ENCODE measurements around the gene KDELR3. TPM values are rescaled to one million over a fixed set of nuclear protein-coding genes. Genes with fewer than 3 reads are reported as not detected.
A peak's percentile ranks its signal among the peaks of the same experiment; 100 is the strongest.

Gene KDELR3
- total and polyA plus RNA-seq, 5 donors from 2014 or later = 0.38 to 0.71 (median 0.42) TPM; not detected in 2

DNA sequence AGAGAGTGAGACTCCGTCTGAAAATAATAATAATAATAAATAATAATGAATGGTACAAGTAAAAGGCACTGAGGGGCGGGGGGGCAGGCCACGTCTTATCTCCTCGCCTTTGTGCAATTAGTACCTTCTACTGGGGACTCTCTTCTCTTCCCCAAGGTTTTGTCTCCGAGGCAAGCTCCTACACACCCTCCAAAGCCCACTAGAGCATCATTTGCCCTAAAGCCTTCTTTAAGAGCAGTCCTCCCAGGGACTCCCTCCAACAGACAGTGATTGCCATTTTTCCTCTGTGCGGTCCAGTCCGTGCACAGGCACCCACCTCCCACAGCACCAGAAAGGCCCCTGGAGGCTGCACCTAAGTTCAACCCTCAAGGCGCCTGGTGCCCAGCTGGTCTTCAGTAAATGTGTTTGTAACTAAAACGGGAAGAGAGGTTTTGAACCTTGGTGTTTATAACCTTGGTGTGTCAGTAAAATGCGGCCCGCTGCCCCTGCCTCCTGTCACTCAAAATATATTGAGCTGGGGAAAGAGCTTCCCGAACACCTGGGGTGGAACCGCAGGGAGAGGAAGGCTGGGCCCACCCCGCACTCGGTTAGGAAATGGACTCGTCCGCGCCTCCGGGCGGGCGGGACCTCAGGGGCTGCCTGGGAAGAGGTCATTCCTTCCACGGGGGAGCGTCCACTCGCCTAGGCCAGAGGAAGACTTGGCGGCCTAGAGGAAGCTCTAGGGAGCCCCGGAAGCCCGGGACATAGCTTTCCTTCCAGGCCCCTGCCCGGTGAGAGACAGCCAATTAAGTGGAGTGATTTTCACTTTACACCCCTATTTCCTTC, 4.7 kb upstream of the KDELR3 start:
- H3K36me3 ChIP-seq (ENCODE audit: control insufficient read depth, insufficient read depth, low read length) = no peaks in the 10 kb centered on the region
- Mint-ChIP-seq H3K4me3 (no peak overlapping the region), H3K9me3 (peaks cover 0 to 3% (median 0%) of the 10 kb centered on the region in 7 donors), H3K36me3 (no peaks in the 10 kb centered on the region), H3K27ac (no peak overlapping the region), H3K4me1 (peaks cover 0 to 14% (median 4%) of the 10 kb centered on the region in 4 donors), H3K27me3 (peaks cover 78% of the 10 kb centered on the region)
- H3K4me1 ChIP-seq (ENCODE audit: control insufficient read depth, insufficient read depth, low read length, poor library complexity, severe bottlenecking) = peaks cover 17% of the 10 kb centered on the region
- no peak overlapping the region for H3K27ac ChIP-seq (ENCODE audit: insufficient read depth, low read length, poor library complexity, severe bottlenecking)
- H3K4me3 ChIP-seq (ENCODE audit: low read depth, low read length) = no peak overlapping the region
- peaks cover 15% of the 10 kb centered on the region for H3K27me3 ChIP-seq (ENCODE audit: control insufficient read depth, insufficient read depth, low read length)
- DNase-seq = no peak
- H3K9me3 ChIP-seq (ENCODE audit: control insufficient read depth in 2 of 2, low read length in 2 of 2) = no peaks in the 10 kb centered on the region
- ATAC-seq (ENCODE audit: low read depth in 2 of 2) = no peak

DNA sequence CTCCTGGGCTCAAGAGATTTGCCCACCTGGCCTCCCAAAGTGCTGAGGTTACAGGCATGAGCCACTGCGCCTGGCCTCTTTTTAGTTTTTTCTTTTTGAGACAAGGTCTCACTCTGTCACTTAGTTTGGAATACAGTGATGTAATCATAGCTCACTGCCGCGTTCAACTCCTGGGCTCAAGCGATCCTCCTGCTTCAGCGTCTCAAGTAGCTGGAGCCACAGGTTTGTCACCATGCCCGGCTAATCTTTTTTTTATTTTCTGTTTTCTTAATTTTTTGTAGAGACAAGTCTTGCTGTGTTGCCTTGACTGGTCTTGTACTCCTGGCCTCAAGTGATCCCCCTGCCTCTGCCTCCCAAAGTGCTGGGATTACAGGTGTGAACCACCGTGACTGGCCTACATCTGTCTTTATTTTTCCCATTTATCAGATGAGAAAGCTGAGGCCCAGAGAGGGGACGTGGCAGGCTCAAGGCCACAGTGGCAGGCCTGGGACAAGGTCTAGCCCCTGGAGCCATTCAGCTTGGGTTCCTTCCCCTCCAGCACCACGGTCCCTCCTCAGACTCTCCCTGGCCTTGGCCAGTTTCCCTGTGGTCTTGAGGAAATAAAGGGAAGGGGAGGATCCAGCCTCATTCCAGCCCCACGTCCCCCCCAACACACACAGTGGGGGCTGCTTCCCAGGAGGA, 2.8 kb upstream of the KDELR3 start:
- no peaks in the 10 kb centered on the region for H3K9me3 Mint-ChIP-seq
- H3K4me3 Mint-ChIP-seq = no peak overlapping the region
- Histone ChIP-seq H3K27ac (ENCODE audit: insufficient read depth, low read length, poor library complexity, severe bottlenecking) (no peak overlapping the region), H3K27me3 (ENCODE audit: control insufficient read depth, insufficient read depth, low read length) (peaks cover 10% of the 10 kb centered on the region), H3K4me3 (ENCODE audit: low read depth, low read length) (no peak overlapping the region), H3K4me1 (ENCODE audit: control insufficient read depth, insufficient read depth, low read length, poor library complexity, severe bottlenecking) (peaks cover 19% of the 10 kb centered on the region), H3K36me3 (ENCODE audit: control insufficient read depth, insufficient read depth, low read length) (no peaks in the 10 kb centered on the region), H3K9me3 (ENCODE audit: control insufficient read depth in 2 of 2, low read length in 2 of 2) (no peaks in the 10 kb centered on the region)
- no peaks in the 10 kb centered on the region for H3K36me3 Mint-ChIP-seq
- no peak for ATAC-seq (ENCODE audit: low read depth in 2 of 2)
- H3K27me3 Mint-ChIP-seq = peaks cover 61% of the 10 kb centered on the region
- DNase-seq = no peak
- no peak overlapping the region for H3K27ac Mint-ChIP-seq
- peaks cover 0 to 16% (median 4%) of the 10 kb centered on the region in 4 donors for H3K4me1 Mint-ChIP-seq

DNA sequence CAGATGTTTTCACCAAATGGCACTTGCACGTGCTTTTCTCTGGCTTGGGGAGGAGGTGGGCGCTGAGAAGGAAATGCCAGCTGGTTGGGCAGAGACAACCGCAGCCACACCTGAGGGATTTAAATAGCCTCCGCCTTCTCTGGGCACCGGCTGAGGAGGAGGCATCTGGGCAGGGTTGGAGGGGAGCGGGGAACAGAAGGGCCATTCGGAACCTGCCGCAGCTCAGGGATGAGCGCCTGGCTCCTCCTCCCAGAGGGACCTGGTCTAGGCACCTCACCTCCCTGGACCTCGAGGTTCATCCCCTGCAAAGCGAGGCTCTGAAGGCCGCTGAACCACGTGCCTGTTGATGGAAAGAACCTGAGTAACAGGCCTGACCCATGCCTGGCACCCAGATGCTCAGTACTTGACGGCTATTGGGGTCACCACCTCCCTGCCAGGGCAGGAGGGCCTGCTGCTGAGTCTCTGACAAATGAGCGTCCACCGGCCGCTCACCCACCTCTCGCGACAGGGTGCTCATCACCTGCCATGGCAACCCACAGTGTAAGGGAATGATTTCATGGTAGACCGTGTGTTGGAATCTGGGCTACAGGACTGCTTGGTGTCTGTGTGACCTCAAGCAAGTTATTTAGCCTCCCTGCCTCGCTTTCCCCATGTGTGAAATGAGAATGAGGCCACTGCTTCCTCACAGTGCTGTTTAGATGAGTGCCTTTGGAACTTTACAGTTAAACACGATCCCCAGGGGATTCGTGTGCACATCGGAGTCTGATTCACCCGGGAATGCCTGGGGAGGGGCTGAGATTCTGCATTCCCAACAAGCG, 2.0 kb upstream of the KDELR3 start:
- Histone ChIP-seq H3K36me3 (ENCODE audit: control insufficient read depth, insufficient read depth, low read length) (no peaks in the 10 kb centered on the region), H3K9me3 (ENCODE audit: control insufficient read depth in 2 of 2, low read length in 2 of 2) (no peaks in the 10 kb centered on the region), H3K27me3 (ENCODE audit: control insufficient read depth, insufficient read depth, low read length) (peaks cover 4% of the 10 kb centered on the region), H3K4me3 (ENCODE audit: low read depth, low read length) (no peak overlapping the region), H3K27ac (ENCODE audit: insufficient read depth, low read length, poor library complexity, severe bottlenecking) (no peak overlapping the region), H3K4me1 (ENCODE audit: control insufficient read depth, insufficient read depth, low read length, poor library complexity, severe bottlenecking) (peaks cover 19% of the 10 kb centered on the region)
- peaks cover 55% of the 10 kb centered on the region for H3K27me3 Mint-ChIP-seq
- peaks cover 0 to 13% (median 4%) of the 10 kb centered on the region in 4 donors for H3K4me1 Mint-ChIP-seq
- H3K4me3 Mint-ChIP-seq = peak overlapping the region in 2 of 4 donors; percentile 48 to 63
- ATAC-seq (ENCODE audit: low read depth in 2 of 2) (no peak), DNase-seq (no peak)
- no peak overlapping the region for H3K27ac Mint-ChIP-seq
- no peaks in the 10 kb centered on the region for H3K9me3 Mint-ChIP-seq
- no peaks in the 10 kb centered on the region for H3K36me3 Mint-ChIP-seq

DNA sequence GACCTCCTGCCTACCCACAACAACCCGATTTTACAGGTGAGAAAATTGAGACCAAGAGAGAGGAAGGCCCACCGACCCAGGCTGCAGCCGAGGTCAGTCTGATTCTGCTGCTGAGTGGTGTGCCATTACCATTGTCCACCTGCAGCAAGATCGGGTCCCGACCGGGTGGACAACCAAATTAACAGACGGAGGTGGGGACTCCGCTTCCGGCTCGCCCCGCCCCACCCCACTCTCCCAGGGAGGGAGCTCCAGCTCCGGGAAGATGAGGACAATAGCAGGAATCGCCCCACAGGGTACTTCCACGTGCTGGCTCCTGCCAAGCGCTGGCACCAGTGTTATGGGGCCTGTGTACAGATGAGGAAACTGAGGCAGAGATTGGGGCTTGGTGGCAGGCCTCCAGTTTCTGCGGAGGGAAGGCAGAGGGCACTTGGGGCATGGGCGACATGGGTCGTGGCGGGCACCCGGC, 425 bp upstream of the KDELR3 start:
- H3K27me3 Mint-ChIP-seq = peaks cover 39% of the 10 kb centered on the region
- Histone ChIP-seq H3K27ac (ENCODE audit: insufficient read depth, low read length, poor library complexity, severe bottlenecking) (no peak overlapping the region), H3K4me3 (ENCODE audit: low read depth, low read length) (no peak overlapping the region), H3K27me3 (ENCODE audit: control insufficient read depth, insufficient read depth, low read length) (peaks cover 2% of the 10 kb centered on the region), H3K4me1 (ENCODE audit: control insufficient read depth, insufficient read depth, low read length, poor library complexity, severe bottlenecking) (peaks cover 11% of the 10 kb centered on the region), H3K36me3 (ENCODE audit: control insufficient read depth, insufficient read depth, low read length) (no peaks in the 10 kb centered on the region), H3K9me3 (ENCODE audit: control insufficient read depth in 2 of 2, low read length in 2 of 2) (no peaks in the 10 kb centered on the region)
- peaks cover 0 to 13% (median 4%) of the 10 kb centered on the region in 4 donors for H3K4me1 Mint-ChIP-seq
- no peak for DNase-seq
- no peaks in the 10 kb centered on the region for H3K36me3 Mint-ChIP-seq
- H3K27ac Mint-ChIP-seq = peak overlapping the region in 1 of 3 donors; percentile 56
- H3K9me3 Mint-ChIP-seq = no peaks in the 10 kb centered on the region
- H3K4me3 Mint-ChIP-seq = peak overlapping the region; percentile 54 to 72 (median 68)
- no peak for ATAC-seq (ENCODE audit: low read depth in 2 of 2)

DNA sequence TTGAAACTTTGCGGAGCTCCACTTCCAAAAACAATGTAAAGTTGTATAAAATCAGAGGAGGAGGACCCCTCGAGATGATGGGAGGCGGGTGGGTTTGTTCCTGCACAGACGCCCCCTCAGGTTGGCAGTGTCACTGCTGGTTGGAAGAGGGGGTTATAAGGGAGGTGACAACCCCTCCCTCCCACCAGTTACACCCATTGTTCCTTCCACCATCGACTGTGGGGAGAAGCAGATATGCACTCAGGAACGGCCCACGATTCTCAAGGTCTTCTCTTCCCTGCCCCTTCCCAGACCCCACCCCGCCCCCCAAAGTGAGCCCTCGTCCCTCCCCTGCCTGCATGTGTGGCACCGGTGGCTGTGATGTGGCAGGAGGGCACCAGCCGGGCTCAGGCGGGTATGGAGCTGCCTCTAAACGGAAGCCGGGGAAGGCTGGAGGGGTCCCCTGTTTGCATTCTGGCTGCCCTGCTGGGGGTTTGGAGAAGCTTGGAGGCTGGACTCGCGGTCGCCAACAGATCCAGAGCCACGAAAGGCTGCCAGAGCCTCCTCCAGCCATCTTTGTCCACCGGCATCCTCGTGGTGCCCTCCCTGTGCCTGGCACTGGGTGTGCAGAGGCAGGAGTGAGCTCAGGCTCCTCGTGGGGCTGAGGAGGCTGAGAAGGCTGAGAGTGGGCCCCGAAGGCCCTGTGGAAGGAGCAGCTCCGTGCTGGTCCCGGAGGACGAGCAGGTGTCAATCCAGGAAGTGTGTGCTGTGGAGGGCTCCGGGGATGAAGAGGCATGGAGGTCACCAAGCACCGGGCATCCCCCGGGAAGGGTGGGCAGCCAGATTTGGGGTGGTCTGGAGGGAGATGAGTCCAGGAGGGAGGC, 778 bp downstream of the KDELR3 start:
- no peaks in the 10 kb centered on the region for H3K36me3 ChIP-seq (ENCODE audit: control insufficient read depth, insufficient read depth, low read length)
- no peaks in the 10 kb centered on the region for H3K9me3 ChIP-seq (ENCODE audit: control insufficient read depth in 2 of 2, low read length in 2 of 2)
- no peak overlapping the region for H3K27ac ChIP-seq (ENCODE audit: insufficient read depth, low read length, poor library complexity, severe bottlenecking)
- H3K36me3 Mint-ChIP-seq = no peaks in the 10 kb centered on the region
- peak overlapping the region in 3 of 4 donors; percentile 58 to 77 (median 64) for H3K4me3 Mint-ChIP-seq
- no peaks in the 10 kb centered on the region for H3K9me3 Mint-ChIP-seq
- no peak overlapping the region for H3K4me3 ChIP-seq (ENCODE audit: low read depth, low read length)
- H3K27me3 ChIP-seq (ENCODE audit: control insufficient read depth, insufficient read depth, low read length) = peaks cover 2% of the 10 kb centered on the region
- peaks cover 0 to 13% (median 4%) of the 10 kb centered on the region in 4 donors for H3K4me1 Mint-ChIP-seq
- no peak for DNase-seq
- no peak overlapping the region for H3K27ac Mint-ChIP-seq
- peaks cover 31% of the 10 kb centered on the region for H3K27me3 Mint-ChIP-seq
- H3K4me1 ChIP-seq (ENCODE audit: control insufficient read depth, insufficient read depth, low read length, poor library complexity, severe bottlenecking) = peaks cover 11% of the 10 kb centered on the region
- peak in 1 of 2 donors; percentile 8 for ATAC-seq (ENCODE audit: low read depth in 2 of 2)

DNA sequence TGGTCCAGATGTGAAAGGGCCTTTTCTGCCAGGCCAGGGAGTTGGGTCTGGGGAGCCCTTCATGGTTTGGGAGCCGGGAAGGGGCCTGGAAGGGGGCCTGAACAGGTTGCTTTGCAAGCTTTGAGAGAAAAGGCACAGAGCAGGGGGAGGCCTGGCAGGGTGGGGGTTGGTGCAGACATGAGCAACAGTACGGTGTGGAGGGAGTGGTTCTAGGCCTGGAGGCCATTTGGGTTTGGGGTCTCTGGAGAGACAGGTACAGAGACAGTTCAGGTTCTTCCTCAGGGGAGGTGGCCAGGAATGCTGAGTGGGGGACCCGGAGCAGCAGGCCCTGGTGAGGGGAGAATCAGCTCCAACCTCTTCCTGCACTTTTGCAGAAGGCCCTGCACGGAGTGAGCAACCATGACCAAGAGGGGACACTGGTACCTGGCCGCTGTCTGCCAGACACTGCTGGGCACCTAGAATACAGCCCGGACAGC, 1.4 kb downstream of the KDELR3 start:
- H3K36me3 Mint-ChIP-seq = no peaks in the 10 kb centered on the region
- peak overlapping the region in 1 of 4 donors; percentile 16 for H3K4me3 Mint-ChIP-seq
- Histone ChIP-seq H3K4me1 (ENCODE audit: control insufficient read depth, insufficient read depth, low read length, poor library complexity, severe bottlenecking) (peaks cover 11% of the 10 kb centered on the region), H3K27ac (ENCODE audit: insufficient read depth, low read length, poor library complexity, severe bottlenecking) (no peak overlapping the region), H3K4me3 (ENCODE audit: low read depth, low read length) (no peak overlapping the region), H3K9me3 (ENCODE audit: control insufficient read depth in 2 of 2, low read length in 2 of 2) (no peaks in the 10 kb centered on the region), H3K36me3 (ENCODE audit: control insufficient read depth, insufficient read depth, low read length) (no peaks in the 10 kb centered on the region), H3K27me3 (ENCODE audit: control insufficient read depth, insufficient read depth, low read length) (peaks cover 2% of the 10 kb centered on the region)
- ATAC-seq (ENCODE audit: low read depth in 2 of 2) (no peak), DNase-seq (no peak)
- peaks cover 0 to 15% (median 7%) of the 10 kb centered on the region in 4 donors for H3K4me1 Mint-ChIP-seq
- no peaks in the 10 kb centered on the region for H3K9me3 Mint-ChIP-seq
- no peak overlapping the region for H3K27ac Mint-ChIP-seq
- peaks cover 29% of the 10 kb centered on the region for H3K27me3 Mint-ChIP-seq

Measured in CD4-positive, CD25-positive, alpha-beta regulatory T cell (primary cell).